IMR-90 (cell line): ENCODE measurements around the gene GAREM1. TPM values are rescaled to one million over a fixed set of nuclear protein-coding genes. Genes with fewer than 3 reads are reported as not detected.

ENCODE experiments used
- ATAC-seq: fragments of 200-7000 bp; cut with Tn5 transposase; 2 replicates; pipeline ENCODE4 v1.9.1; 2020; ENCODE audit warnings: low read depth, mild to moderate bottlenecking, moderate library complexity
- BruUV-seq: library from RNA; stranded (reverse); fragments of 400-500 nt; replicated peaks from 2 replicates; lab custom pipeline; 2021; lab: Mats Ljungman, UMichigan
- CTCF ChIA-PET: fragments of 300-600 bp; formaldehyde crosslinking; extraction: SDS; loops from one replicate; lab custom pipeline; 2021; ENCODE audit warnings: antibody characterized with exemption; lab: Yijun Ruan, JAX
- POLR2A ChIA-PET: fragments of 300-600 bp; sonication (Branson Sonifier 250); formaldehyde crosslinking; loops from one replicate; lab custom pipeline; 2022; ENCODE audit warnings: antibody characterized with exemption; ENCODE audit not compliant: unreplicated experiment; lab: Charles Lee
- DNase-seq: peaks from one replicate; pipeline ENCODE4 v3.0.0; 2013
- H2AFZ ChIP-seq: replicated peaks from 2 replicates; pipeline ENCODE3; 2013; ENCODE audit warnings: low read length, mild to moderate bottlenecking; ENCODE audit not compliant: poor library complexity
- H2AK5ac ChIP-seq: 2 replicates; pipeline ENCODE4 v1.6.1; 2013; ENCODE audit warnings: low read depth, low read length, inconsistent platforms
- H2AK9ac ChIP-seq: replicated peaks from 2 replicates; pipeline ENCODE3; 2013; ENCODE audit warnings: mild to moderate bottlenecking, low read depth, low read length, moderate library complexity; ENCODE audit not compliant: poor library complexity
- H2BK120ac ChIP-seq: 2 replicates; pipeline ENCODE4 v1.6.1; 2013; ENCODE audit warnings: low read depth, low read length, inconsistent platforms
- H2BK15ac ChIP-seq: 3 replicates; pipeline ENCODE4 v1.6.1; 2013; ENCODE audit warnings: low read depth, low read length, inconsistent platforms
- H2BK20ac ChIP-seq: 2 replicates; pipeline ENCODE4 v1.6.1; 2013; ENCODE audit warnings: low read depth, mild to moderate bottlenecking, inconsistent platforms, low read length, moderate library complexity
- H2BK5ac ChIP-seq: 2 replicates; pipeline ENCODE4 v1.6.1; 2013; ENCODE audit warnings: mild to moderate bottlenecking, low read depth, low read length, inconsistent platforms; ENCODE audit not compliant: poor library complexity, severe bottlenecking
- H3K14ac ChIP-seq: replicated peaks from 2 replicates; pipeline ENCODE4 v1.6.1; 2013; ENCODE audit warnings: low read depth, low read length, inconsistent platforms
- H3K18ac ChIP-seq: 2 replicates; pipeline ENCODE4 v1.6.1; 2013; ENCODE audit warnings: low read depth, low read length, control low read depth
- H3K23ac ChIP-seq: 2 replicates; pipeline ENCODE4 v1.6.1; 2013; ENCODE audit warnings: low read depth, low read length, inconsistent platforms
- H3K27ac ChIP-seq: 2 replicates; pipeline ENCODE4 v1.5.1; 2013; ENCODE audit warnings: mild to moderate bottlenecking, control low read depth, low read length; ENCODE audit not compliant: insufficient read depth
- H3K27me3 ChIP-seq: 2 replicates; pipeline ENCODE4 v1.6.1; 2013; ENCODE audit warnings: low read length; ENCODE audit not compliant: control insufficient read depth, insufficient read depth
- H3K36me3 ChIP-seq: 2 replicates; pipeline ENCODE4 v1.6.1; 2013; ENCODE audit warnings: low read length, mixed read lengths; ENCODE audit not compliant: control insufficient read depth, insufficient read depth
- H3K4ac ChIP-seq: 2 replicates; pipeline ENCODE4 v1.6.1; 2013; ENCODE audit warnings: low read depth, low read length, inconsistent platforms
- H3K4me1 ChIP-seq: 2 replicates; pipeline ENCODE4 v1.6.1; 2013; ENCODE audit warnings: low read length, mixed read lengths; ENCODE audit not compliant: control insufficient read depth, insufficient read depth
- H3K4me2 ChIP-seq: 2 replicates; pipeline ENCODE4 v1.6.1; 2013; ENCODE audit warnings: low read depth, mild to moderate bottlenecking, control low read depth, low read length, moderate library complexity
- H3K4me3 ChIP-seq: 2 replicates; pipeline ENCODE4 v1.5.1; 2013; ENCODE audit warnings: low read depth, mild to moderate bottlenecking, control low read depth, low read length, moderate library complexity; ENCODE audit not compliant: insufficient read depth
- H3K56ac ChIP-seq: 2 replicates; pipeline ENCODE4 v1.6.1; 2013; ENCODE audit warnings: low read length, inconsistent platforms; ENCODE audit not compliant: insufficient read depth; ENCODE audit errors: extremely low read depth
- H3K79me1 ChIP-seq, 2 experiments: 2 replicates each; pipeline ENCODE4 v1.6.1; 2013; ENCODE audit warnings: low read length in 2 of 2, inconsistent platforms in 1 of 2, low read depth in 1 of 2
- H3K9ac ChIP-seq: 2 replicates; pipeline ENCODE4 v1.6.1; 2013; ENCODE audit warnings: low read depth, low read length, control low read depth
- H3K9me1 ChIP-seq: 2 replicates; pipeline ENCODE4 v1.6.1; 2013; ENCODE audit warnings: low read length, inconsistent platforms; ENCODE audit not compliant: insufficient read depth
- H3K9me3 ChIP-seq: 2 replicates; pipeline ENCODE4 v1.6.1; 2013; ENCODE audit warnings: low read length; ENCODE audit not compliant: control insufficient read depth, insufficient read depth
- H4K20me1 ChIP-seq: 2 replicates; pipeline ENCODE4 v1.6.1; 2013; ENCODE audit warnings: low read length, inconsistent platforms; ENCODE audit not compliant: insufficient read depth
- H4K5ac ChIP-seq: 2 replicates; pipeline ENCODE4 v1.6.1; 2013; ENCODE audit warnings: mild to moderate bottlenecking, low read depth, low read length, control low read depth
- H4K8ac ChIP-seq, 2 experiments: 2 replicates each; pipeline ENCODE4 v1.6.1; 2013; ENCODE audit warnings: low read depth in 2 of 2, low read length in 2 of 2, control low read depth in 1 of 2, inconsistent platforms in 1 of 2
- H4K91ac ChIP-seq: 2 replicates; pipeline ENCODE4 v1.6.1; 2013; ENCODE audit warnings: low read depth, low read length, inconsistent platforms; ENCODE audit not compliant: insufficient read depth
- SMC3 ChIP-seq: fragments of 150-350 bp; IDR thresholded peaks from 2 replicates; pipeline ENCODE4 v1.6.1; 2016; ENCODE audit warnings: low read depth, mild to moderate bottlenecking, antibody characterized with exemption, low read length, moderate library complexity
- USF2 ChIP-seq: fragments of 150-350 bp; IDR thresholded peaks from 2 replicates; pipeline ENCODE4 v1.6.1; 2017; ENCODE audit warnings: mild to moderate bottlenecking, antibody characterized with exemption, low read length, low read depth
- WGBS, 2 experiments: methylation state at CpG; one replicate each; pipeline versions ENCODE4 v1.1.5 to v1.1.7; 2013; ENCODE audit warnings: missing lambda C conversion rate in 2 of 2; ENCODE audit not compliant: insufficient read length in 1 of 2; ENCODE audit errors: extremely low coverage in 2 of 2; 5-methylcytosine and 5-hydroxymethylcytosine counted together
- dilution Hi-C: fragments of 300-500 bp; cut with HindIII; formaldehyde crosslinking; loops from one replicate; pipeline ENCODE4 v1.14.3; 2018; ENCODE audit warnings: low sequenced_read_pairs; ENCODE audit not compliant: unreplicated experiment
- in situ Hi-C: fragments of 300-500 bp; cut with MboI; formaldehyde crosslinking; loops from 3 replicates; pipeline ENCODE4 v1.14.3; 2019; ENCODE audit warnings: low sequenced_read_pairs, inconsistent platforms, mixed read lengths
- intact Hi-C: fragments of 100-400 bp; cut with micrococcal nuclease; formaldehyde crosslinking; loops from 2 replicates; pipeline ENCODE4 v1.10.0; 2022
- polyA plus RNA-seq, 3 experiments: library from polyadenylated mRNA; depleted of rRNA; stranded (reverse); fragments of >200 nt; gene quantifications; 2 replicates each; pipeline ENCODE4 v1.2.3, GENCODE V29; 2012; ENCODE audit warnings: low replicate concordance in 1 of 3
- total RNA-seq: library from RNA; depleted of rRNA; stranded (reverse); fragments of >200 nt; gene quantifications from 2 replicates; pipeline ENCODE4 v1.2.3, GENCODE V29; 2012

GAREM1 gene
- total and polyA plus RNA-seq, 2 of the 4 experiments (the other 2 are of a cell fraction) = 1.4 to 2.3 TPM

GRCh38 chr18:32261003-32261402 is 209.7 kb downstream of the GAREM1 start:
- Histone ChIP-seq H3K4me2 (no peak overlapping the region), H2BK15ac (no peak overlapping the region), H2BK5ac (no peak overlapping the region), H3K9me3 (no peaks in the 10 kb centered on the region), H3K9ac (no peak overlapping the region), H3K9me1 (no peaks in the 10 kb centered on the region), H3K4ac (no peak overlapping the region), H2AK9ac (no peak overlapping the region), H3K27ac (no peak overlapping the region), H3K4me1 (peaks cover 2% of the 10 kb centered on the region; the same call in 1 of the 2 replicates), H2AK5ac (no peak overlapping the region), H2BK120ac (no peak overlapping the region), H4K5ac (no peak overlapping the region), H4K91ac (no peak overlapping the region), H3K27me3 (peaks cover 2% of the 10 kb centered on the region), H3K79me1 (no peaks in the 10 kb centered on the region), H3K56ac (no peak overlapping the region), H3K18ac (no peak overlapping the region), H4K8ac (no peak overlapping the region), H4K20me1 (no peaks in the 10 kb centered on the region), H2BK20ac (no peak overlapping the region), H2AFZ (no peak overlapping the region), H3K14ac (no peak overlapping the region), H3K4me3 (no peak overlapping the region), H3K36me3 (no peaks in the 10 kb centered on the region), H3K23ac (no peak overlapping the region)
- DNase-seq (no peak), ATAC-seq (no peak)
- WGBS, 2 experiments = no CpG with 5 or more reads among the region's 5 CpGs
- in situ Hi-C loops = no loop called here
- BruUV-seq = no TSS peak
- TF ChIP-seq SMC3 (no peak), USF2 (no peak)
- ChIA-PET POLR2A (no interaction called here), CTCF (interaction anchor here (0.5 to 1.5 kb wide), 3 partner anchors 9 to 225 kb away, joined by 3 to 4 read pairs (median 3); no protein-coding TSS in a partner anchor)
- intact Hi-C loops = no loop called here
- dilution Hi-C loops = no loop called here
